ENCODE results near the gene TBC1D22B.
"Not testable (repeated sequence)": the region's sequence is repeated elsewhere in the genome, so short reads cannot be mapped to it uniquely, and the experiment has no call there.

Gene TBC1D22B

GRCh38 chr6:37303091-37303660, 45.6 kb downstream of the TBC1D22B start:
- Histone ChIP-seq H3K4me1 (ENCODE audit: control insufficient read depth, insufficient read depth, low read length) (no peaks in the 10 kb centered on the region), H3K9me3 (ENCODE audit: control insufficient read depth, insufficient read depth, low read length) (no peaks in the 10 kb centered on the region), H3K4me3 (ENCODE audit: low read length) (no peak overlapping the region), H3K27ac (ENCODE audit: low read length) (no peak overlapping the region), H3K36me3 (ENCODE audit: control insufficient read depth, insufficient read depth, low read length) (no peaks in the 10 kb centered on the region), H3K27me3 (ENCODE audit: control insufficient read depth, insufficient read depth, low read length) (no peaks in the 10 kb centered on the region)
- no peak for DNase-seq (ENCODE audit: low read depth, low spot score)
- WGBS (ENCODE audit: insufficient coverage, insufficient read length) = no CpG with 5 or more reads among the region's 6 CpGs

- DNase-seq (ENCODE audit: low read depth, low spot score) = no peak
- Histone ChIP-seq H3K4me3 (ENCODE audit: low read length) (no peak overlapping the region), H3K4me1 (ENCODE audit: control insufficient read depth, insufficient read depth, low read length) (no peaks in the 10 kb centered on the region), H3K27ac (ENCODE audit: low read length) (no peak overlapping the region), H3K9me3 (ENCODE audit: control insufficient read depth, insufficient read depth, low read length) (no peaks in the 10 kb centered on the region), H3K36me3 (ENCODE audit: control insufficient read depth, insufficient read depth, low read length) (no peaks in the 10 kb centered on the region), H3K27me3 (ENCODE audit: control insufficient read depth, insufficient read depth, low read length) (no peaks in the 10 kb centered on the region)
- WGBS (ENCODE audit: insufficient coverage, insufficient read length) = no CpG with 5 or more reads among the region's 3 CpGs
These were observed 46.4 kb downstream of the TBC1D22B start for GRCh38 chr6:37303891-37304503.

- Histone ChIP-seq H3K27ac (ENCODE audit: low read length) (no peak overlapping the region), H3K4me1 (ENCODE audit: control insufficient read depth, insufficient read depth, low read length) (no peaks in the 10 kb centered on the region), H3K36me3 (ENCODE audit: control insufficient read depth, insufficient read depth, low read length) (no peaks in the 10 kb centered on the region), H3K9me3 (ENCODE audit: control insufficient read depth, insufficient read depth, low read length) (no peaks in the 10 kb centered on the region), H3K4me3 (ENCODE audit: low read length) (no peak overlapping the region), H3K27me3 (ENCODE audit: control insufficient read depth, insufficient read depth, low read length) (no peaks in the 10 kb centered on the region)
- WGBS (ENCODE audit: insufficient coverage, insufficient read length) = no CpG with 5 or more reads among the region's 7 CpGs
- DNase-seq (ENCODE audit: low read depth, low spot score) = no peak
These were observed 47.2 kb downstream of the TBC1D22B start for GRCh38 chr6:37304766-37305165.

DNA sequence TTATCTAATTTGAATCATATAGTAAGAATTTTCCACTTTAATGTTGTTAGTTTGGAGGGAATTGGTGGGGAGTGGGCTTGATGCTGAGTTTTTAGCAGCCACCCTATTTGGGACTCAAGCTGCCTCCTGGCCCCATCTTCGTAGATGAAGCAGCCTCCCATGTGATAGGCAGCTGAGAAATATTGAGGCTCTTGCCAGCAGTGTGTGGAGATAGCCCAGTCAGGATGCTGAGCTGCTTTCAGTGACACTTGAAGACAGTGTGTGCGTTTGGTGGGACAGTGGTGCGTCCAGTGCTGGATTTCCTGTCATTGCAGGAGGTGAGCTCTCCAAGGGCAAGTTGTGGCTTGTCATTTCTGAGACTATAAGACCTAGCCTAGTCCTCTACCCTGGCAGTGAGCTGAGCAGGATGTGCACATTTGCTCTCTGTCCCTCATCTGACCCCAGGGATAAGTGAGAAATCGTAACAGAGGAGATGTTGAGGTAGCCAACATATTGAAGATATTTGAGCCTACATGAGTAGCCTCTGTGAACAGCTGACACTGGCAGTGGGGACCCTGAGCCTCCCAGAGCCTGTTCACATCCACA, 48.4 kb downstream of the TBC1D22B start:
- Histone ChIP-seq H3K36me3 (ENCODE audit: control insufficient read depth, insufficient read depth, low read length) (no peaks in the 10 kb centered on the region), H3K4me3 (ENCODE audit: low read length) (no peak overlapping the region), H3K4me1 (ENCODE audit: control insufficient read depth, insufficient read depth, low read length) (no peaks in the 10 kb centered on the region), H3K27me3 (ENCODE audit: control insufficient read depth, insufficient read depth, low read length) (no peaks in the 10 kb centered on the region), H3K27ac (ENCODE audit: low read length) (no peak overlapping the region), H3K9me3 (ENCODE audit: control insufficient read depth, insufficient read depth, low read length) (no peaks in the 10 kb centered on the region)
- WGBS (ENCODE audit: insufficient coverage, insufficient read length) = no CpG with 5 or more reads among the region's 4 CpGs
- no peak for DNase-seq (ENCODE audit: low read depth, low spot score)

- no peaks in the 10 kb centered on the region for H3K9me3 ChIP-seq (ENCODE audit: control insufficient read depth, insufficient read depth, low read length)
- no peaks in the 10 kb centered on the region for H3K36me3 ChIP-seq (ENCODE audit: control insufficient read depth, insufficient read depth, low read length)
- no peak overlapping the region for H3K27ac ChIP-seq (ENCODE audit: low read length)
- no CpG with 5 or more reads among the region's 4 CpGs for WGBS (ENCODE audit: insufficient coverage, insufficient read length)
- no peak for DNase-seq (ENCODE audit: low read depth, low spot score)
- H3K4me3 ChIP-seq (ENCODE audit: low read length) = no peak overlapping the region
- H3K4me1 ChIP-seq (ENCODE audit: control insufficient read depth, insufficient read depth, low read length) = no peaks in the 10 kb centered on the region
- H3K27me3 ChIP-seq (ENCODE audit: control insufficient read depth, insufficient read depth, low read length) = no peaks in the 10 kb centered on the region
These were observed 49.2 kb downstream of the TBC1D22B start for GRCh38 chr6:37306624-37307222.

DNA sequence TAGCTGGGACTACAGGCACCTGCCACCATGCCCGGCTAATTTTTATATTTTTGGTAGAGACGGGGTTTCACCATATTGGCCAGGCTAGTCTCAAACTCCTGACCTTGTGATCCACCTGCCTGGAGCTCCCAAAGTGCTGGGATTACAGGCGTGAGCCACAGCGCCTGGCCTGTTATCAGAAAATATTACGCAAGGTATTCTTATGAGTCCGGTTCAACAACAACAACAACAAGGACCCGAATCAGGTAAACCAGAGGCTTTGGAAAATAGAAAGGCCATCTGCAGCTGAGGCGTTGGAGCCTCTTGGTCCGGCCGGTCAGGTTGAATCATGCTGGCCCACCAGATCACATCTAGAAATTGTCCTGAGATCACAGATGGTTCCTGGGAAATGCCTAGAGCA, 49.9 kb downstream of the TBC1D22B start:
- no CpG with 5 or more reads among the region's 10 CpGs for WGBS (ENCODE audit: insufficient coverage, insufficient read length)

DNA sequence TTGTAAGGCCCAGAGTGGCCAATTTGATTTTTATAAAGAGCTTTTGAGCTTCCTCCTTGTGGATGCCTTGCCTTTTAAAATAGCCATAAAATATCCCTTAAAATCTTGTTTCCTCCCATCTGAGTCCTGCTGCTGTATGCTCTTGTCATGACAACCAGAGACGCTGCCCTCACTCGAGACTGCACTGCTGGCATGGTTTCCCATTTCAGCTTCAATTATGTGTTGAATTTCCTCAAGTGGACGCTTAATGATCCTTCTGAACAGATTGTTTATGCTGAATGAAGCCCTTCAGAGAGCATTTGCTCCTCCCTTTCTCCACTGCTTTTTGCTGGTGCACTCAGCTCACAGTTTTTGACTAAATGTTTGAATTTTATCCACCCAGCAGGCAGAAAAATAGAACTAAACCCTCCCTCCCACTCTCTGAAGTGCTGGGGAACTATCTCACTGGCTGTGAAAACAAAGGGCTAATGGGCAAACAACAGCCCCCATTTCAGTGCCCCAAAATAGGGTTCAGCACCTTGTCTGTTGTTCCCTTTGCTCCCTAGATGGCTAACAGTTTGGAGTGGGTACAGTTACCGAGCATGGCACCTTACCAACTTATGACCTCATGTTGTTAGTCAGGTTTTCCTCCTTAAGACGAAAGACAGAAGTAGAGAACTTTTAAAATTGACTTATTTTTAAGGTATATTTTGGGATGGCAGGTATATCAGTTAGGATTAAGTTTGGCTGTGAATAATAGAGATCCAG, 50.7 kb downstream of the TBC1D22B start:
- no peak overlapping the region for H3K27ac ChIP-seq (ENCODE audit: low read length)
- H3K27me3 ChIP-seq (ENCODE audit: control insufficient read depth, insufficient read depth, low read length) = no peaks in the 10 kb centered on the region
- H3K36me3 ChIP-seq (ENCODE audit: control insufficient read depth, insufficient read depth, low read length) = peaks cover 3% of the 10 kb centered on the region; the same call in 1 of the 2 replicates
- no CpG with 5 or more reads among the region's 5 CpGs for WGBS (ENCODE audit: insufficient coverage, insufficient read length)
- H3K9me3 ChIP-seq (ENCODE audit: control insufficient read depth, insufficient read depth, low read length) = no peaks in the 10 kb centered on the region
- no peak for DNase-seq (ENCODE audit: low read depth, low spot score)
- H3K4me3 ChIP-seq (ENCODE audit: low read length) = no peak overlapping the region
- no peaks in the 10 kb centered on the region for H3K4me1 ChIP-seq (ENCODE audit: control insufficient read depth, insufficient read depth, low read length)

More for the DNA sequence above, 49.9 kb downstream of the TBC1D22B start:
- not testable (repeated sequence) for H3K27ac ChIP-seq (ENCODE audit: low read length); H3K4me1 ChIP-seq (ENCODE audit: control insufficient read depth, insufficient read depth, low read length); H3K9me3 ChIP-seq (ENCODE audit: control insufficient read depth, insufficient read depth, low read length); H3K36me3 ChIP-seq (ENCODE audit: control insufficient read depth, insufficient read depth, low read length); DNase-seq (ENCODE audit: low read depth, low spot score); H3K27me3 ChIP-seq (ENCODE audit: control insufficient read depth, insufficient read depth, low read length); H3K4me3 ChIP-seq (ENCODE audit: low read length)

DNA sequence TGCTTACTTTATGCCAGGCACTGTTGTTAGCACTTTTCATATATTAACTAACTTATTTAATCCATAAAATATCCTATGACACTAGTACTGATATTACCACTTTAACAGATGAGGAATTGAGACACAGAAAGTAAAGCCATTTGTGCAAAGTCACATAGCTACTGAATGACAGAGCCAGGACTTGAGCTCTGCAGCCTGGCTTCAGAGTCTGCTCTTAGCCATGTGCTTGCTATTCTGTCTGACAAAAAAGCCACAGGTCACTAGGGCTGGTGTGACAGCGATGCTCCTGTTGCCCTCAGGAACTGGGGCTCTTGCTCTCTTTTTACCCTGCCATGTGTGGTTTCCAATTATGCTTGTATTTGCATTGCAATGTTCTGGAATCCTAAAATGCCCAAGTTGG, 51.5 kb downstream of the TBC1D22B start:
- DNase-seq (ENCODE audit: low read depth, low spot score) = no peak
- Histone ChIP-seq H3K4me3 (ENCODE audit: low read length) (no peak overlapping the region), H3K36me3 (ENCODE audit: control insufficient read depth, insufficient read depth, low read length) (peaks cover 3% of the 10 kb centered on the region), H3K4me1 (ENCODE audit: control insufficient read depth, insufficient read depth, low read length) (no peaks in the 10 kb centered on the region), H3K27ac (ENCODE audit: low read length) (no peak overlapping the region), H3K27me3 (ENCODE audit: control insufficient read depth, insufficient read depth, low read length) (no peaks in the 10 kb centered on the region), H3K9me3 (ENCODE audit: control insufficient read depth, insufficient read depth, low read length) (no peaks in the 10 kb centered on the region)
- WGBS (ENCODE audit: insufficient coverage, insufficient read length) = no CpG with 5 or more reads among the region's 1 CpG

DNA sequence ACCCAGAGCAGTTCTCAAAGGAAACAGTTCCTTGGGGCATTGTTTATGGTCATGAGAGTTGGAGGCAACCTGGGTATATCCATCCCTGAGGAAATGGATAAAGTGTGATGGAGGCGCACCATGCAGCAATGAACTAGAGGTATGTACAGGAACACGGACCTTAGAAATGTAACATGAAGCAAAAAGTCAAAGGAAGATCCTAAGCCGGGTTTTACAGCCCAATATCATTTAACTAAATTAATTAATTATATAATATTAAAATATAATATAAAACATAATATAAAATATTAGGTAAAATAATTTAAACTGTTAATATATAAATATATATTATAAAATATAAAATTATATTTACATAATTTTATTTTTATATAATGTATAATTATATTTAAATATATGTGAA, 52.1 kb downstream of the TBC1D22B start:
- no peaks in the 10 kb centered on the region for H3K27me3 ChIP-seq (ENCODE audit: control insufficient read depth, insufficient read depth, low read length)
- H3K9me3 ChIP-seq (ENCODE audit: control insufficient read depth, insufficient read depth, low read length) = no peaks in the 10 kb centered on the region
- no peak overlapping the region for H3K4me3 ChIP-seq (ENCODE audit: low read length)
- no peak overlapping the region for H3K27ac ChIP-seq (ENCODE audit: low read length)
- WGBS (ENCODE audit: insufficient coverage, insufficient read length) = no CpG with 5 or more reads among the region's 3 CpGs
- H3K36me3 ChIP-seq (ENCODE audit: control insufficient read depth, insufficient read depth, low read length) = peaks cover 3% of the 10 kb centered on the region
- DNase-seq (ENCODE audit: low read depth, low spot score) = no peak
- H3K4me1 ChIP-seq (ENCODE audit: control insufficient read depth, insufficient read depth, low read length) = no peaks in the 10 kb centered on the region

DNA sequence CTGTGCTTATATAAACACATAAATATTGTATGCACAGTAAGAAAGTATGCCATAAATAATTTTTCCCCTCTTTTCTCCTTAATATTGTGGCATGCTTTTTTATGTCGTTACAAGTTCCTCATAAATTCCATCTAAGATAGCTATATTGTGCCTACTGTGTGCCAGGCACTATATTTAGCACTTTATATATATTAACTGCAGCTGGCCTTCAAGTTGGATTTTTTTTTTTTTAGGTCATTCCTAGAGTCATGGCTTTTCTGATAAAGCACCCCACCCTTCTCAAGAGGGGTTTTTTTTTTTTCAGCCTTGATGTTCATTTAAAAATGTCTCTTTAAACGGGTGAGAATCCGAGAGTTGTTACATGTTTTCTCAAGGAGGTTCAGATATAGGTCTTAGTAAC, 53.4 kb downstream of the TBC1D22B start:
- WGBS (ENCODE audit: insufficient coverage, insufficient read length) = no CpG with 5 or more reads among the region's 3 CpGs
- Histone ChIP-seq H3K36me3 (ENCODE audit: control insufficient read depth, insufficient read depth, low read length) (peaks cover 3% of the 10 kb centered on the region), H3K4me3 (ENCODE audit: low read length) (no peak overlapping the region), H3K4me1 (ENCODE audit: control insufficient read depth, insufficient read depth, low read length) (no peaks in the 10 kb centered on the region), H3K9me3 (ENCODE audit: control insufficient read depth, insufficient read depth, low read length) (no peaks in the 10 kb centered on the region), H3K27me3 (ENCODE audit: control insufficient read depth, insufficient read depth, low read length) (no peaks in the 10 kb centered on the region), H3K27ac (ENCODE audit: low read length) (no peak overlapping the region)
- DNase-seq (ENCODE audit: low read depth, low spot score) = no peak

All from iPS DF 6.9 (cell line).